GM11168 (cell line): ENCODE measurements around the gene RTN4.
"Not testable (repeated sequence)": the region's sequence is repeated elsewhere in the genome, so short reads cannot be mapped to it uniquely, and the experiment has no call there.

Source experiments
- in situ Hi-C: fragments of 300-500 bp; cut with MboI; formaldehyde crosslinking; loops from one replicate; pipeline ENCODE4 v1.12.0; 2022; ENCODE audit warnings: low sequenced_read_pairs; ENCODE audit not compliant: unreplicated experiment

RTN4 gene

DNA sequence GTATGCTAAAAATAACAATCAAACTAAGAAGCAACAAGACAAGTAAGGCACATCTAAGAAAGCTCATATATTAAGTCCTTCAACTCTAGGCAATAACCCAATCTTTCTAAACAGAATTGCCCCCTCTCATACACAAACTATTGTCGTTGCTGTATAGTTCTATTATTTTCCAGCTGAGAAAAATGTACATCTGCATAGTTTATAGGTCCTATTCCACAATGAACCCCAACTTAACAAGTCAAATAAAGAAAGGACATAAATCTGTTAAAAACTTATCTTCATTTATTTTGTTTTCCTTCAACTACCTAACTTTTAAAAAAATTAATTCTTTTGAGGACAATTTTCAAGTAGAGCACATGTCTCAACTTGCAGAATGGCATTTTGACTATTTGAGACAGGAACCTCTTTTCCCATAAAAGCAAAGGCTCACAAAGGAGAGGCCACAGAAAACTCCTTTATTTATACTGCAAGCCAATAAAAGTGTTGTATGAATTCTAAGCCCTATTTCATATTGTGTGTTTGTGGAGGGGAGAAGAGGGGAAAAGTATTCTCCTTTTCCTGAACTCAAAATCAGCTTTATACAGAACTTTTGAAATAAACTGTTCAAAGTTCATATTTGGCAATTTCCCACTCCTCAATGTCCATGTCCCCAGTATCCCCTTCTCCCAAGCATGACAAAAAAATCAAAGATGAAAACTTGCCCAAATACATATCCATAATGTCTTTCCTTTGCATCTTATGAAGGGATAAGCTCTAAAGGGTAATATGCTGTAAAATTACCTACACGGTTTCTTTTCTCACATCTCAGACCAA, 37.4 kb downstream of the RTN4 start:
- in situ Hi-C loops, result no loop called here

GRCh38 chr2:55011831-55012671, 38.2 kb downstream of the RTN4 start:
- in situ Hi-C loops, result no loop called here

- in situ Hi-C loops, result no loop called here
These were observed 39.3 kb downstream of the RTN4 start for GRCh38 chr2:55010915-55011314.

GRCh38 chr2:55010149-55010591, 40.1 kb downstream of the RTN4 start:
- in situ Hi-C loops, result no loop called here

GRCh38 chr2:55009277-55010060, 40.8 kb downstream of the RTN4 start:
- in situ Hi-C loops, result no loop called here

DNA sequence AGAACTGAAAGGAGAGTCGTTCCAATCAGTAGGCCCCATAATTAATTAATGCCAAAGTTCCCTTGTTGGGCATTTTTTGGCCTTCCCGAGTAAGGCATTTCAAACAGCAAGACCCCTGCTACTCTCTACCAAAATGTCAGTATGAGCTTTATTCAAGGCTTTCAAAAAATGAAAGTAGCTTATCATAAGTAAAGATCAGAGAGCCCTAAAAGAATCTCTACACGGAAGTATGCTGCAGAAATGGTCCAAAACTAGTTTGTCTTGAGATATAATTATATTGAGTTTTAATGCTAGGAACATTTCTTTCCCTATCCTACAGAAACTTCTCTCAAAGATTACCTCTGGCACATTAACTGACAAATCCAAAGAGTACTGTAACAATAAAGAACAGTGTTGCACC, 43.9 kb downstream of the RTN4 start:
- in situ Hi-C loops, result no loop called here

DNA sequence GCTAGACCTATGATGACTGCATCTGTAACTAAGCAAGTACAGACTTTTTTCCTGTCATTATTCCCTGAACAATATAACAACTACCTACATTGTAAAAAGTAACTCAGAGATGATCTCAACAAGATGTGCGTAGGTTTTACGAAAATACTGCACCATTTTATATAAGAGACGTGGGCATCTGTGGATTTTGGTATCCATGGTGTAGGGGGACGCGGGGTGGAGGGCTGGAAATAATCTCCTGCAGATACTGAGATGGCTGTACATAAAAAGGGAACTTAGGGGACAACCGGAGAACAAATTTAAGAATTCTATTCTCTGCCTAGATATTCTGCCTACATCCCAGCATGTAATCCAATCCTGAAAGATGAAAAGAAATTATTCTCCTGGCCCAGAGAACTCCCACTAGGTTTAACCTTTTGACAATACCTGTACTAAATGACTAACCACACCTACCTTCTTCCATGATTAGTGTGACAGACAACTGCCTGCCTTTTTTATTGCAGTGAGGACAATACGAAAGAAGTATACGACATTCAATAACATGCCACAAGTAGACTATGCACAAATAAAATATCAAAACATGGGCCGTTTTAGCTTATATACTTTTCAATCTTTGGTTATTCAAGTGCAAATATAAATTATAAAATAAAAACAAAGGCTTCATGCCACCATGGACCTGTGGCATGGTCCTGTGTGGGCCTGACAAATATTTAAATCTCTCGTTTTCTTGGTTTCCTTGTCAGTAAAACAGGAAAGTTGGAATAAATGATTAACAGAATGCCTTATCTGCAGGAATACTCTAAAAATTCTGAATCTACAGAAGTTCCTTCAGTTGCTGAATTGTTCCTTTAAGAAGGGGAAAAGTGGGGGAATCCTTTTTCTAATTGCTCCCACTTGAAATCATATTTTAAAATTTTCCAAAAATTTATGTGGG, 46.3 kb downstream of the RTN4 start:
- in situ Hi-C loops, result no loop called here

DNA sequence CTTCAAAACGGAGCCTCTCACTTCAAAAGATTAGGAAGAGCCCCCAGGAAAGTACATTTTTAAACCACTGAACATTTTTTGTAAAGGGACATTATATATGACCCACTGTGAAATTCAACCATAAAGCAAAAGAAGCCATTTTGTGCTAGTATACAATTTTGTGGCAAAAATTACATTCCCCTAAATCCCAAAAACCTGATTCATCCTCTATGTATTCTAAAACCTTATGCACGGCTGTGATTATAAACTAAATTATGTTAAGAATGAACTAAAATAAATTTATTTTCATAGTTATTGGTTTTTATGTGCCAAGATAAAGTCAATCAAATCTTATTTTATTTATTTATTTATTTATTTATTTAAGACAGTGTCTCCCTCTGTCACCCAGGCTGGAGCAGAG, 48.5 kb downstream of the RTN4 start:
- in situ Hi-C loops, result no loop called here

DNA sequence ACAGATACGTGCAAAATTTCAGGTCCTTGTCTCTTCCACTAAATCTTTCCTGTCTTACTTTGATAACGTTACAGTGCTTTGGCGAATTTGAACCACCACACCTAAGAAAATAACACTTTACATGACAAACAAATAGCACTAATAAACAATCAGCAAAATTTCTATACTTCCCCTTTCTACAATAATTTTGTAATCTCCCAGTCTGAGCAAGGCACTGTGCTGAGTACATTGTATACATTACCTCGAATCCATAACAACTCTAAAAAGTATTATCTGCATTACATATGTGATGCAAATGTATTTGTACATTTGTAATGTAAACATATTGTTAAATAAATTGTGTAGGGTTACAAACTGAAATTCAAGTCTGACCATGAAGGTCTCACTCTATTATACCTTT, 49.9 kb downstream of the RTN4 start:
- in situ Hi-C loops, result no loop called here

DNA sequence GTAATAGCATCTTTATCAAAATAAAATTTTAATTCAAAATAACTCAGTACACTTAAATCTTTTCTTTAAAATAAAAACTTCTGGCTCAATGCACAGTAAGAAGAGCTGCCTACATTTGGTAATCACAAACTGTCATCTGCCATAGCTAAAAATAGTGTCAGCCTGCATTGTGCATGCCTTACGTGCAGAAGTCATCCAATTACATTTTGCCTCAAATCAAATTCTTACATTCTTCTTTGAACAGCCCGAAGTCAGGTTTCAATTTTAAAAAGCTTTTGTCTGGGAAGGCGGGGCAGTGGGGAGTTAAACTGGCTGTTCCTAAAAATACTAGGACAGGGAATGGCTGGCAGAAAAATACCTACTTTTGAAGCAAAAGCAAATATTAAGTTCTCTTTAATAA, 51.1 kb downstream of the RTN4 start:
- in situ Hi-C loops, result no loop called here

DNA sequence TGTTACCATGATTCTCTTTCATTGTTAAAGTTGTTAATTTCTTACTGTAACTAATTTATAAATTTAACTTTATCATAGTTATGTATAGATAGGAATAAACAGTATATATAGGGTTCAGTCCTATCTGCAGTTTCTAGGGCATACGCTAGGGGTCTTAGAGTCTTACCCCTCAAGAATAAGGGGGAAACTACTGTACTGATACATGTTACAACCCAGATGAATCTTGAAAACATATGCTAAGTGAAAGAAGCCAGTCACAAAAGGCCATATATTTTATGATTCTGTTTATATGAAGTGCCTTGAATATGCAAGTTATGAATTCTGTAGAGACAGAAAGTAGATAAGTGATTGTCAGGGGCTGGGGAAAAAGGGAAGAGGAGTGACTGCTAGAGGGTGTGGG, 52.4 kb downstream of the RTN4 start:
- in situ Hi-C loops, result no loop called here

DNA sequence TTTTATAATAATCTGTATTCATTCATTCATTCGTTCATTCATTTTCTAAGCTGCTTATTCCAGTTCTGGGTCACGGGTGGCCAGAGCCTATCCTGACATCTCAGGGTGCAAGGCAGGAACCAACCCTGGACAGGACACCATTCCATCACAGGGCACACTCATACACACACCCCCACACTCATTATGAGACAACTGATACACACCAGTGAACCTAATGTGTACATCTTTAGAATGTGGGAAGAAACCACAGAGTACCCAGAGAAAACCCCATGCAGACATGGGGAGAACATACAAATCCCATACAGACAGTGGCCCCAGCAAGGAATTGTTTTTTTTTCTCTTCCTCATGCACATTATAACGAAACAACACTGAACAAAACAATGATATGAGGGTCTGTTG, 54.7 kb downstream of the RTN4 start:
- in situ Hi-C loops, result no loop called here

GRCh38 chr2:54990694-54991093, 59.6 kb downstream of the RTN4 start:
- in situ Hi-C loops, result not testable (repeated sequence)

- in situ Hi-C loops, result no loop called here
These were observed 61.6 kb downstream of the RTN4 start for GRCh38 chr2:54988612-54989011.

GRCh38 chr2:54986264-54986663, 64.0 kb downstream of the RTN4 start:
- in situ Hi-C loops, result no loop called here

DNA sequence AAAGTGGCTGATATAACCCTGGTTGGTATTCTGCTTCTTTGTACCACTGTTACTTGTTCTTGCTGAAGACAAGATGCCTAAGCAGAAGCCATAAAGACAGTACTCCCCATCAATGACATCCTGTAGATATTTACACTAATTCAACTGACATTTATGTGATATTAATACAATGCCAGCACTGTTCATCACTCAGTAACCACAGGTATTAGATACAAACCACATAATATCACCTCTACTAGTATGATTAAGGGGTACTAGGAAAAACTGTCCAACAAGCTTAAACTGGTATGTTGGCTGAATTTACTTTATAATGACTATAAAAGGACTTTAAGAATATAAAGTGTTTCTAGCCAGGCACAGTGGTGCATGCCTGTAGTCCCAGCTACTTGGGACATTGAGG, 65.8 kb downstream of the RTN4 start:
- in situ Hi-C loops, result no loop called here

DNA sequence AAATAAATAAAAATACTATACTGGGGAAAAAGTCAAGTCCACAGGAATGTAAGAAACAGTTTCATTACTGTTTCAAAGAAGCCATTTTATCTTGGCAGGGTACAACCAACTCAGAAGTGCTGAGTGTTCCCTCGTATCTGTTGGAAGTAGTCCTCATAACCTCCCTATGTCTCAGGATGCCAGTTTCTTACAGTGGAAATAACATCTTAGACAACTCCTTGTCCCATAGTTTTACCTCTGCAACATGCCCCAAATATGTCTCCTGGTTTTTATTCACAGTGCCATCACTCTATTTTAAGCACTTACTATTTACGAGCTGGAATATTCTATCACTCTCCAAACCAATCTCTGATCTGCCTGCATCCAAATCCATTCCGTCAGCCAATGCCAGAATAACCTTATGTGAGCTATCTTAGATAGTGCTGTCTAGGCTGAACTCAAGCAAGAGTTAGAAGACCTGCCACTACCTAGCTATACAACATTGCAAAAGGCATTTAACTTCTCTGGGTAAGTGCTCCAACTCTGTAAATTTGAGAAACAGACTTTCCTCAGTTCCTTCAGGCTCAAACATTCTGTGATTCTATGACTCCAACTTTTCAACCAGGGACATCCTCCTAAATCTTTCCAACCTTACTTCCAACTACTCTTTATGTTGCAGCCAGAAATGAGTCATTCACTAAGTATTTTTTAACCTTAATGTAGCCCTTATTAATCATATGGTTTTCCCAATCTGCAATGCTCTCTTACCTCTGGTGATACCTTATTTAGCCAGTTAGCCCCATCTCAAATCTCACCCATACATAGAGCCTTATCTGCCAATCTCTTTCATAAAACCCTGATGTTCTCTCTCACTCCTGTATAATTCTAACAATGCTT, 66.7 kb downstream of the RTN4 start:
- in situ Hi-C loops, result no loop called here

DNA sequence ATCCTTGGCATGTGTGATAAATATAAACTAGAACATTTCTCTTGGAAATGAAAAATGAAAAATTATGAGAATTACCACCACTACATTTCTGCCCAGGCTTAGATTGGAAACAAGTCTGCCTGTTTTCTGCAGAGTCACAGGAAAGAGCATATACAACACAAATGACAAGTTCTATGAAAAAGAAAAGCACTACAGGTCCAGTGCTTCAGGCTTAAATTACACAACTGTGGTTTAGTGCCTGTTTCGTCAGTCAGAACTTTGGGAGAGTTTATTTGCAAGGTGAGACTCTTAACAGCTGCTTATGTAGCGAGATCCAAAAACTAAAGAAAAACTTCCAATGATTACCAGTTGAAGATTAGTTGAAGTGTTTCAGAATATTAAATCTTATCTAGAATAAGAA, 68.9 kb downstream of the RTN4 start:
- in situ Hi-C loops, result no loop called here
